WTC11 (cell line): ENCODE results near the gene CREBRF. TPM values are rescaled to one million over a fixed set of nuclear protein-coding genes. Genes with fewer than 3 reads are reported as not detected.

ENCODE experiments used
- ATAC-seq: fragments of 200-7000 bp; cut with Tn5 transposase; 2 replicates; pipeline ENCODE4 v1.10.0; 2021; ENCODE audit warnings: mild to moderate bottlenecking, moderate library complexity
- CTCF ChIA-PET: fragments of 300-600 bp; sonication (Branson Sonifier 250); formaldehyde crosslinking; loops from one replicate; lab custom pipeline; 2021; ENCODE audit warnings: antibody characterized with exemption; lab: Charles Lee
- POLR2A ChIA-PET: fragments of 350-600 bp; sonication (Branson Sonifier 250); formaldehyde crosslinking; loops from one replicate; lab custom pipeline; 2021; ENCODE audit warnings: antibody characterized with exemption; lab: Charles Lee
- DNase-seq: peaks from one replicate; pipeline ENCODE4 v3.0.0; 2021; ENCODE audit warnings: low spot score
- H3K27ac Mint-ChIP-seq: 2 replicates; pipeline ENCODE4 v1.8.0; 2021; ENCODE audit warnings: mixed read lengths
- H3K27me3 Mint-ChIP-seq: 2 replicates; pipeline ENCODE4 v1.8.0; 2021; ENCODE audit warnings: low read depth, mild to moderate bottlenecking, moderate library complexity, mixed read lengths
- H3K36me3 Mint-ChIP-seq: 2 replicates; pipeline ENCODE4 v1.8.0; 2021; ENCODE audit warnings: mixed read lengths
- H3K4me1 Mint-ChIP-seq: 2 replicates; pipeline ENCODE4 v1.8.0; 2022; ENCODE audit warnings: mixed read lengths
- H3K4me3 Mint-ChIP-seq: 2 replicates; pipeline ENCODE4 v1.8.0; 2021; ENCODE audit warnings: mild to moderate bottlenecking, moderate library complexity, mixed read lengths
- H3K9me3 Mint-ChIP-seq: 2 replicates; pipeline ENCODE4 v1.8.0; 2021; ENCODE audit warnings: mixed read lengths
- CREM ChIP-seq: sonication (generic); formaldehyde crosslinking; IDR thresholded peaks from 2 replicates; pipeline ENCODE4 v1.8.1; 2022; ENCODE audit warnings: mild to moderate bottlenecking, missing genetic modification reagents, moderate library complexity
- ETV6 ChIP-seq: sonication (generic); formaldehyde crosslinking; IDR thresholded peaks from 2 replicates; pipeline ENCODE4 v1.8.1; 2022; ENCODE audit warnings: mild to moderate bottlenecking, missing genetic modification reagents
- IRF2 ChIP-seq: sonication (generic); formaldehyde crosslinking; IDR thresholded peaks from 2 replicates; pipeline ENCODE4 v1.8.0; 2022; ENCODE audit warnings: low read depth, missing genetic modification reagents, borderline replicate concordance
- KAT7 ChIP-seq: sonication (generic); formaldehyde crosslinking; IDR thresholded peaks from 2 replicates; pipeline ENCODE4 v1.8.1; 2023; ENCODE audit warnings: missing genetic modification reagents, mild to moderate bottlenecking, borderline replicate concordance
- NFE2L1 ChIP-seq: sonication (generic); formaldehyde crosslinking; IDR thresholded peaks from 2 replicates; pipeline ENCODE4 v1.8.1; 2023; ENCODE audit warnings: missing genetic modification reagents
- OVOL2 ChIP-seq: fragments of 250-450 bp; sonication (Bioruptor Pico); IDR thresholded peaks from 2 replicates; pipeline ENCODE4 v1.9.0; 2021; ENCODE audit warnings: mild to moderate bottlenecking, borderline replicate concordance
- PRRX2 ChIP-seq: fragments of 250-450 bp; sonication (Bioruptor Pico); IDR thresholded peaks from 2 replicates; pipeline ENCODE4 v1.8.0; 2021; ENCODE audit warnings: mild to moderate bottlenecking
- SMAD3 ChIP-seq: sonication (generic); formaldehyde crosslinking; IDR thresholded peaks from 2 replicates; pipeline ENCODE4 v1.8.0; 2022; ENCODE audit warnings: missing genetic modification reagents, mild to moderate bottlenecking, borderline replicate concordance
- TEAD1 ChIP-seq: sonication (generic); formaldehyde crosslinking; IDR thresholded peaks from 2 replicates; pipeline ENCODE4 v1.8.0; 2022; ENCODE audit warnings: mild to moderate bottlenecking, missing genetic modification reagents
- ZNF317 ChIP-seq: sonication (generic); formaldehyde crosslinking; IDR thresholded peaks from 2 replicates; pipeline ENCODE4 v1.8.1; 2023; ENCODE audit warnings: low read depth, mild to moderate bottlenecking, moderate library complexity, missing genetic modification reagents, borderline replicate concordance
- ZNF416 ChIP-seq: fragments of 250-450 bp; sonication (Bioruptor Pico); IDR thresholded peaks from 2 replicates; pipeline ENCODE4 v1.9.0; 2021; ENCODE audit warnings: mild to moderate bottlenecking, inconsistent platforms
- total RNA-seq: library from RNA; stranded (reverse); gene quantifications from 3 replicates; pipeline ENCODE4 v1.2.3, GENCODE V29; 2021
- TF ChIP-seq, protein P1 (sequence below): sonication (generic); formaldehyde crosslinking; IDR thresholded peaks from 2 replicates; pipeline ENCODE4 v1.8.1; 2023; ENCODE audit warnings: mild to moderate bottlenecking, missing genetic modification reagents, moderate library complexity
- TF ChIP-seq, protein P2 (sequence below): sonication (generic); formaldehyde crosslinking; IDR thresholded peaks from 2 replicates; pipeline ENCODE4 v1.8.0; 2022; ENCODE audit warnings: mild to moderate bottlenecking, missing genetic modification reagents
- TF ChIP-seq, protein P3 (sequence below): fragments of 250-450 bp; sonication (Bioruptor Pico); IDR thresholded peaks from 2 replicates; pipeline ENCODE4 v2.1.2; 2022; ENCODE audit warnings: mild to moderate bottlenecking, moderate library complexity
- TF ChIP-seq, protein P4 (sequence below): fragments of 200-600 bp; IDR thresholded peaks from 2 replicates; pipeline ENCODE4 v1.8.0; 2022; ENCODE audit warnings: antibody characterized with exemption
- TF ChIP-seq, protein P5 (sequence below): sonication (generic); formaldehyde crosslinking; IDR thresholded peaks from 2 replicates; pipeline ENCODE4 v1.8.0; 2023; ENCODE audit warnings: missing genetic modification reagents
- TF ChIP-seq, protein P6 (sequence below): sonication (generic); formaldehyde crosslinking; IDR thresholded peaks from 2 replicates; pipeline ENCODE4 v1.8.1; 2022; ENCODE audit warnings: low read depth, missing genetic modification reagents, borderline replicate concordance
- TF ChIP-seq, protein P7 (sequence below): sonication (generic); formaldehyde crosslinking; conservative IDR thresholded peaks from 2 replicates; pipeline ENCODE4 v1.8.1; 2023; ENCODE audit warnings: mild to moderate bottlenecking, low read depth, missing genetic modification reagents, moderate library complexity
- TF ChIP-seq, protein P8 (sequence below): fragments of 250-450 bp; sonication (Bioruptor Pico); IDR thresholded peaks from 2 replicates; pipeline ENCODE4 v1.9.0; 2021; ENCODE audit warnings: moderate library complexity, mild to moderate bottlenecking, inconsistent platforms, borderline replicate concordance

The CREBRF gene
- total RNA-seq, 1 experiment from 2014 or later = 5.7 TPM

DNA sequence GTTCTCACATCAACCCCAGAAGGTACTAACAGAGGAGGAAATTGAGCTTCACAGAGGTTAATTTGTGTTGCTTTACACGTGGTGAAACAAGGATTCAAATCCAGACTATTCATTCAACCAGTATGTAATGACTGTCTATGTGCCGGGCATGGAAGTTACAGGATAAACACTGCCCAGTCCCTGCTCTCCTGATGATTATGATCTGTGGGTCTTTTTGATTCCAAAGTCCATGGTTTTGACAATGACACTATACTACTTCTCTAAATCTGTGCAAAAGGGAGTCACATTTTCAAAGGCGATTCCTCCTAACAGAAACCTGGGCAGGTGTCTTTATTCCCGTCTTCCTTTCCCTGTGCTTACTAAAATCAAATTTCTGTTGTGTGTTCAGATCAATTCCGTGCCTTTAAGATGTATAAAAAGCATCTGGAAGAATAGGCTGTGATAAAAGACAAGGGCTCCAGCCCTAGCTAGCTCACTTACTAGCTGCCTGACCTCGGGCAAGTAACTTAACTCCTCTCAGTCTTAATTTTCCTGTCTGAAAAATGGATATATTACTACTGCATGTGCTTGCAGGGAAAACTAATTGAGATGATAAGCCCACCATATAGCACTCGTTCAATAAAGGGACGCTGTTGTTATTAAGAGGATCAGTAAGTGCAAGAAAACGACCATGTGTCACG is 970 bp upstream of the CREBRF start:
- DNase-seq (no peak), ATAC-seq (no peak)
- POLR2A ChIA-PET = no interaction called here
- Mint-ChIP-seq H3K36me3 (no peaks in the 10 kb centered on the region), H3K9me3 (no peaks in the 10 kb centered on the region), H3K27ac (no peak overlapping the region), H3K4me1 (peaks cover 14% of the 10 kb centered on the region), H3K27me3 (peaks cover 6% of the 10 kb centered on the region; the same call in 1 of the 2 replicates), H3K4me3 (peak overlapping the region; percentile 93)
- TF ChIP-seq, protein P1, sequence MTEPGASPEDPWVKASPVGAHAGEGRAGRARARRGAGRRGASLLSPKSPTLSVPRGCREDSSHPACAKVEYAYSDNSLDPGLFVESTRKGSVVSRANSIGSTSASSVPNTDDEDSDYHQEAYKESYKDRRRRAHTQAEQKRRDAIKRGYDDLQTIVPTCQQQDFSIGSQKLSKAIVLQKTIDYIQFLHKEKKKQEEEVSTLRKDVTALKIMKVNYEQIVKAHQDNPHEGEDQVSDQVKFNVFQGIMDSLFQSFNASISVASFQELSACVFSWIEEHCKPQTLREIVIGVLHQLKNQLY = no peak
- no peak for TF ChIP-seq IRF2
- no peak for TF ChIP-seq OVOL2 (CRISPR knock-in tag)
- TF ChIP-seq, protein P2, sequence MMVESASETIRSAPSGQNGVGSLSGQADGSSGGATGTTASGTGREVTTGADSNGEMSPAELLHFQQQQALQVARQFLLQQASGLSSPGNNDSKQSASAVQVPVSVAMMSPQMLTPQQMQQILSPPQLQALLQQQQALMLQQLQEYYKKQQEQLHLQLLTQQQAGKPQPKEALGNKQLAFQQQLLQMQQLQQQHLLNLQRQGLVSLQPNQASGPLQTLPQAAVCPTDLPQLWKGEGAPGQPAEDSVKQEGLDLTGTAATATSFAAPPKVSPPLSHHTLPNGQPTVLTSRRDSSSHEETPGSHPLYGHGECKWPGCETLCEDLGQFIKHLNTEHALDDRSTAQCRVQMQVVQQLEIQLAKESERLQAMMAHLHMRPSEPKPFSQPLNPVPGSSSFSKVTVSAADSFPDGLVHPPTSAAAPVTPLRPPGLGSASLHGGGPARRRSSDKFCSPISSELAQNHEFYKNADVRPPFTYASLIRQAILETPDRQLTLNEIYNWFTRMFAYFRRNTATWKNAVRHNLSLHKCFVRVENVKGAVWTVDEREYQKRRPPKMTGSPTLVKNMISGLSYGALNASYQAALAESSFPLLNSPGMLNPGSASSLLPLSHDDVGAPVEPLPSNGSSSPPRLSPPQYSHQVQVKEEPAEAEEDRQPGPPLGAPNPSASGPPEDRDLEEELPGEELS (CRISPR knock-in tag) = no peak
- no peak for TF ChIP-seq ZNF317 (CRISPR knock-in tag)
- TF ChIP-seq KAT7 (CRISPR knock-in tag) = no peak
- TF ChIP-seq, protein P3, sequence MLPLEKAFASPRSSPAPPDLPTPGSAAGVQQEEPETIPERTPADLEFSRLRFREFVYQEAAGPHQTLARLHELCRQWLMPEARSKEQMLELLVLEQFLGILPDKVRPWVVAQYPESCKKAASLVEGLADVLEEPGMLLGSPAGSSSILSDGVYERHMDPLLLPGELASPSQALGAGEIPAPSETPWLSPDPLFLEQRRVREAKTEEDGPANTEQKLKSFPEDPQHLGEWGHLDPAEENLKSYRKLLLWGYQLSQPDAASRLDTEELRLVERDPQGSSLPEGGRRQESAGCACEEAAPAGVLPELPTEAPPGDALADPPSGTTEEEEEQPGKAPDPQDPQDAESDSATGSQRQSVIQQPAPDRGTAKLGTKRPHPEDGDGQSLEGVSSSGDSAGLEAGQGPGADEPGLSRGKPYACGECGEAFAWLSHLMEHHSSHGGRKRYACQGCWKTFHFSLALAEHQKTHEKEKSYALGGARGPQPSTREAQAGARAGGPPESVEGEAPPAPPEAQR (CRISPR knock-in tag) = no peak
- TF ChIP-seq ETV6 (CRISPR knock-in tag) = no peak
- no peak for TF ChIP-seq SMAD3 (CRISPR knock-in tag)
- no peak for TF ChIP-seq PRRX2 (CRISPR knock-in tag)
- CTCF ChIA-PET = no interaction called here

DNA sequence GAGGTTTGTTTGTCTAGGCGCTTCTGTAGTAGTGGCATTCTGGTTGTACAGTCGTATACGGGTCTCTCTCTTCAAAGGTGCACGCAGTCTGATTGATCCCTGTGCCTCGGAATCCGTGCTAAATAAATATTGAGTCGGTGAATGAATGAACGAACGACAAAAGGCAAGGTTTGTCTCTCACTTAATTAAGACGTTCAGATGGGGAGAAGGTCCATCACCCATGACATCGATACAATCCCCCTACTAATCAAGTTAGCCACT is 500 bp upstream of the CREBRF start:
- Mint-ChIP-seq H3K36me3 (no peaks in the 10 kb centered on the region), H3K4me1 (peaks cover 14% of the 10 kb centered on the region), H3K27ac (peak overlapping the region; percentile 91), H3K4me3 (peak overlapping the region; percentile 93), H3K9me3 (no peaks in the 10 kb centered on the region), H3K27me3 (peaks cover 2% of the 10 kb centered on the region; the same call in 1 of the 2 replicates)
- ATAC-seq (no peak), DNase-seq (no peak)
- POLR2A ChIA-PET = no interaction called here
- CTCF ChIA-PET = no interaction called here
- TF ChIP-seq, protein P4, sequence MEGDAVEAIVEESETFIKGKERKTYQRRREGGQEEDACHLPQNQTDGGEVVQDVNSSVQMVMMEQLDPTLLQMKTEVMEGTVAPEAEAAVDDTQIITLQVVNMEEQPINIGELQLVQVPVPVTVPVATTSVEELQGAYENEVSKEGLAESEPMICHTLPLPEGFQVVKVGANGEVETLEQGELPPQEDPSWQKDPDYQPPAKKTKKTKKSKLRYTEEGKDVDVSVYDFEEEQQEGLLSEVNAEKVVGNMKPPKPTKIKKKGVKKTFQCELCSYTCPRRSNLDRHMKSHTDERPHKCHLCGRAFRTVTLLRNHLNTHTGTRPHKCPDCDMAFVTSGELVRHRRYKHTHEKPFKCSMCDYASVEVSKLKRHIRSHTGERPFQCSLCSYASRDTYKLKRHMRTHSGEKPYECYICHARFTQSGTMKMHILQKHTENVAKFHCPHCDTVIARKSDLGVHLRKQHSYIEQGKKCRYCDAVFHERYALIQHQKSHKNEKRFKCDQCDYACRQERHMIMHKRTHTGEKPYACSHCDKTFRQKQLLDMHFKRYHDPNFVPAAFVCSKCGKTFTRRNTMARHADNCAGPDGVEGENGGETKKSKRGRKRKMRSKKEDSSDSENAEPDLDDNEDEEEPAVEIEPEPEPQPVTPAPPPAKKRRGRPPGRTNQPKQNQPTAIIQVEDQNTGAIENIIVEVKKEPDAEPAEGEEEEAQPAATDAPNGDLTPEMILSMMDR = no peak
- TF ChIP-seq KAT7 (CRISPR knock-in tag) (no peak), NFE2L1 (CRISPR knock-in tag) (no peak), ZNF317 (CRISPR knock-in tag) (no peak), CREM (CRISPR knock-in tag) (no peak), TEAD1 (CRISPR knock-in tag) (no peak), ZNF416 (CRISPR knock-in tag) (no peak)
- TF ChIP-seq, protein P5, sequence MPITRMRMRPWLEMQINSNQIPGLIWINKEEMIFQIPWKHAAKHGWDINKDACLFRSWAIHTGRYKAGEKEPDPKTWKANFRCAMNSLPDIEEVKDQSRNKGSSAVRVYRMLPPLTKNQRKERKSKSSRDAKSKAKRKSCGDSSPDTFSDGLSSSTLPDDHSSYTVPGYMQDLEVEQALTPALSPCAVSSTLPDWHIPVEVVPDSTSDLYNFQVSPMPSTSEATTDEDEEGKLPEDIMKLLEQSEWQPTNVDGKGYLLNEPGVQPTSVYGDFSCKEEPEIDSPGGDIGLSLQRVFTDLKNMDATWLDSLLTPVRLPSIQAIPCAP (CRISPR knock-in tag) = no peak
- TF ChIP-seq, protein P6, sequence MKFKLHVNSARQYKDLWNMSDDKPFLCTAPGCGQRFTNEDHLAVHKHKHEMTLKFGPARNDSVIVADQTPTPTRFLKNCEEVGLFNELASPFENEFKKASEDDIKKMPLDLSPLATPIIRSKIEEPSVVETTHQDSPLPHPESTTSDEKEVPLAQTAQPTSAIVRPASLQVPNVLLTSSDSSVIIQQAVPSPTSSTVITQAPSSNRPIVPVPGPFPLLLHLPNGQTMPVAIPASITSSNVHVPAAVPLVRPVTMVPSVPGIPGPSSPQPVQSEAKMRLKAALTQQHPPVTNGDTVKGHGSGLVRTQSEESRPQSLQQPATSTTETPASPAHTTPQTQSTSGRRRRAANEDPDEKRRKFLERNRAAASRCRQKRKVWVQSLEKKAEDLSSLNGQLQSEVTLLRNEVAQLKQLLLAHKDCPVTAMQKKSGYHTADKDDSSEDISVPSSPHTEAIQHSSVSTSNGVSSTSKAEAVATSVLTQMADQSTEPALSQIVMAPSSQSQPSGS (CRISPR knock-in tag) = no peak
- TF ChIP-seq, protein P7, sequence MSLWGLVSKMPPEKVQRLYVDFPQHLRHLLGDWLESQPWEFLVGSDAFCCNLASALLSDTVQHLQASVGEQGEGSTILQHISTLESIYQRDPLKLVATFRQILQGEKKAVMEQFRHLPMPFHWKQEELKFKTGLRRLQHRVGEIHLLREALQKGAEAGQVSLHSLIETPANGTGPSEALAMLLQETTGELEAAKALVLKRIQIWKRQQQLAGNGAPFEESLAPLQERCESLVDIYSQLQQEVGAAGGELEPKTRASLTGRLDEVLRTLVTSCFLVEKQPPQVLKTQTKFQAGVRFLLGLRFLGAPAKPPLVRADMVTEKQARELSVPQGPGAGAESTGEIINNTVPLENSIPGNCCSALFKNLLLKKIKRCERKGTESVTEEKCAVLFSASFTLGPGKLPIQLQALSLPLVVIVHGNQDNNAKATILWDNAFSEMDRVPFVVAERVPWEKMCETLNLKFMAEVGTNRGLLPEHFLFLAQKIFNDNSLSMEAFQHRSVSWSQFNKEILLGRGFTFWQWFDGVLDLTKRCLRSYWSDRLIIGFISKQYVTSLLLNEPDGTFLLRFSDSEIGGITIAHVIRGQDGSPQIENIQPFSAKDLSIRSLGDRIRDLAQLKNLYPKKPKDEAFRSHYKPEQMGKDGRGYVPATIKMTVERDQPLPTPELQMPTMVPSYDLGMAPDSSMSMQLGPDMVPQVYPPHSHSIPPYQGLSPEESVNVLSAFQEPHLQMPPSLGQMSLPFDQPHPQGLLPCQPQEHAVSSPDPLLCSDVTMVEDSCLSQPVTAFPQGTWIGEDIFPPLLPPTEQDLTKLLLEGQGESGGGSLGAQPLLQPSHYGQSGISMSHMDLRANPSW = no peak
- TF ChIP-seq, protein P1 = no peak
- TF ChIP-seq, protein P8, sequence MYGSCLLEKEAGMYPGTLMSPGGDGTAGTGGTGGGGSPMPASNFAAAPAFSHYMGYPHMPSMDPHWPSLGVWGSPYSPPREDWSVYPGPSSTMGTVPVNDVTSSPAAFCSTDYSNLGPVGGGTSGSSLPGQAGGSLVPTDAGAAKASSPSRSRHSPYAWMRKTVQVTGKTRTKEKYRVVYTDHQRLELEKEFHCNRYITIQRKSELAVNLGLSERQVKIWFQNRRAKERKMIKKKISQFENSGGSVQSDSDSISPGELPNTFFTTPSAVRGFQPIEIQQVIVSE (CRISPR knock-in tag) = no peak
